ENCODE results near the gene LDLRAD4.

Gene LDLRAD4

GRCh38 chr18:13300029-13300428, 81.5 kb downstream of the LDLRAD4 start:
- TF ChIP-seq CTCF (IDR thresholded peaks at IDR 0.05; ENCODE audit: borderline replicate concordance, control extremely low read depth, extremely low read depth, insufficient read depth, missing control alignments) = no peak
- in situ Hi-C loops (cut with MboI; ENCODE audit: low sequenced_read_pairs, unreplicated experiment) = no loop called here
- DNase-seq (ENCODE audit: low spot score) = no peak

GRCh38 chr18:13300796-13301195, 82.2 kb downstream of the LDLRAD4 start:
- no peak for TF ChIP-seq CTCF (IDR thresholded peaks at IDR 0.05; ENCODE audit: borderline replicate concordance, control extremely low read depth, extremely low read depth, insufficient read depth, missing control alignments)
- DNase-seq (ENCODE audit: low spot score) = no peak
- in situ Hi-C loops (cut with MboI; ENCODE audit: low sequenced_read_pairs, unreplicated experiment) = no loop called here

- no peak for TF ChIP-seq CTCF (IDR thresholded peaks at IDR 0.05; ENCODE audit: borderline replicate concordance, control extremely low read depth, extremely low read depth, insufficient read depth, missing control alignments)
- in situ Hi-C loops (cut with MboI; ENCODE audit: low sequenced_read_pairs, unreplicated experiment) = no loop called here
- DNase-seq (ENCODE audit: low spot score) = no peak
These were observed 83.5 kb downstream of the LDLRAD4 start for GRCh38 chr18:13302040-13302439.

GRCh38 chr18:13302457-13303225, 84.1 kb downstream of the LDLRAD4 start:
- TF ChIP-seq CTCF (IDR thresholded peaks at IDR 0.05; ENCODE audit: borderline replicate concordance, control extremely low read depth, extremely low read depth, insufficient read depth, missing control alignments) = no peak
- no peak for DNase-seq (ENCODE audit: low spot score)
- in situ Hi-C loops (cut with MboI; ENCODE audit: low sequenced_read_pairs, unreplicated experiment) = no loop called here

GRCh38 chr18:13303756-13304364, 85.3 kb downstream of the LDLRAD4 start:
- in situ Hi-C loops (cut with MboI; ENCODE audit: low sequenced_read_pairs, unreplicated experiment) = no loop called here
- no peak for DNase-seq (ENCODE audit: low spot score)
- TF ChIP-seq CTCF (IDR thresholded peaks at IDR 0.05; ENCODE audit: borderline replicate concordance, control extremely low read depth, extremely low read depth, insufficient read depth, missing control alignments) = no peak

GRCh38 chr18:13305301-13305700, 86.7 kb downstream of the LDLRAD4 start:
- DNase-seq (ENCODE audit: low spot score) = no peak
- in situ Hi-C loops (cut with MboI; ENCODE audit: low sequenced_read_pairs, unreplicated experiment) = no loop called here
- TF ChIP-seq CTCF (IDR thresholded peaks at IDR 0.05; ENCODE audit: borderline replicate concordance, control extremely low read depth, extremely low read depth, insufficient read depth, missing control alignments) = no peak

Data from GM13976 (cell line).